Calu3 (cell line): ENCODE measurements around the gene TRMT61B. TPM values are rescaled to one million over a fixed set of nuclear protein-coding genes. Genes with fewer than 3 reads are reported as not detected.

Experiments used
- BruUV-seq: library from RNA; stranded (reverse); fragments of 400-500 nt; replicated peaks from 2 replicates; lab custom pipeline; 2021; lab: Mats Ljungman, UMichigan
- CTCF ChIA-PET: fragments of 300-600 bp; sonication (Branson Sonifier 250); formaldehyde crosslinking; loops from one replicate; lab custom pipeline; 2022; ENCODE audit warnings: antibody characterized with exemption; lab: Charles Lee
- DNase-seq: peaks from one replicate; pipeline ENCODE4 v3.0.0; 2022
- H3K27ac Mint-ChIP-seq: one replicate; pipeline ENCODE4 v1.8.0; 2022; ENCODE audit warnings: mixed read lengths; ENCODE audit not compliant: unreplicated experiment
- H3K27me3 Mint-ChIP-seq: one replicate; pipeline ENCODE4 v1.8.0; 2022; ENCODE audit warnings: mixed read lengths; ENCODE audit not compliant: unreplicated experiment
- H3K36me3 Mint-ChIP-seq: one replicate; pipeline ENCODE4 v1.8.0; 2022; ENCODE audit warnings: mild to moderate bottlenecking, moderate library complexity, mixed read lengths; ENCODE audit not compliant: insufficient read depth, unreplicated experiment
- H3K4me1 Mint-ChIP-seq: one replicate; pipeline ENCODE4 v1.8.0; 2022; ENCODE audit warnings: mild to moderate bottlenecking, low read depth, mixed read lengths; ENCODE audit not compliant: unreplicated experiment
- H3K4me3 Mint-ChIP-seq: one replicate; pipeline ENCODE4 v1.8.0; 2022; ENCODE audit warnings: mild to moderate bottlenecking, low read depth, moderate library complexity, mixed read lengths; ENCODE audit not compliant: unreplicated experiment
- H3K9me3 Mint-ChIP-seq: one replicate; pipeline ENCODE4 v1.8.0; 2022; ENCODE audit warnings: low read depth, mixed read lengths; ENCODE audit not compliant: unreplicated experiment
- CTCF ChIP-seq: fragments of 200-600 bp; IDR thresholded peaks from one replicate; pipeline ENCODE4 v1.8.0; 2022; ENCODE audit warnings: antibody characterized with exemption; ENCODE audit not compliant: unreplicated experiment
- intact Hi-C: fragments of 100-400 bp; cut with micrococcal nuclease; formaldehyde crosslinking; loops from one replicate; pipeline ENCODE4 v1.10.0; 2022; ENCODE audit not compliant: unreplicated experiment
- total RNA-seq: library from RNA; stranded (reverse); gene quantifications from 2 replicates; pipeline ENCODE4 v1.2.3, GENCODE V29; 2022

Gene TRMT61B
- total RNA-seq, 1 experiment from 2014 or later: 17.0 TPM

- Mint-ChIP-seq H3K4me3 (no peak overlapping the region), H3K9me3 (no peaks in the 10 kb centered on the region), H3K27ac (no peak overlapping the region), H3K4me1 (no peaks in the 10 kb centered on the region), H3K36me3 (no peaks in the 10 kb centered on the region), H3K27me3 (no peaks in the 10 kb centered on the region)
- CTCF ChIA-PET: interaction anchor here (0.9 kb wide), 1 partner anchor 227 kb away, joined by 3 read pairs; no protein-coding TSS in a partner anchor
- TF ChIP-seq CTCF: peak; percentile 53
- BruUV-seq: no TSS peak
- peak; percentile 74 for DNase-seq
- intact Hi-C loops: loop anchor here (2.0 to 5.0 kb wide), 2 partner anchors 131 to 361 kb away; no protein-coding TSS in a partner anchor
These were observed 48.7 kb downstream of the TRMT61B start for GRCh38 chr2:28821295-28821958.

GRCh38 chr2:28818053-28818452, 52.1 kb downstream of the TRMT61B start:
- CTCF ChIA-PET: no interaction called here
- H3K4me1 Mint-ChIP-seq: no peaks in the 10 kb centered on the region
- no TSS peak for BruUV-seq
- no peaks in the 10 kb centered on the region for H3K27me3 Mint-ChIP-seq
- no peaks in the 10 kb centered on the region for H3K9me3 Mint-ChIP-seq
- DNase-seq: no peak
- H3K4me3 Mint-ChIP-seq: no peak overlapping the region
- intact Hi-C loops: no loop called here
- no peak for TF ChIP-seq CTCF
- no peaks in the 10 kb centered on the region for H3K36me3 Mint-ChIP-seq
- no peak overlapping the region for H3K27ac Mint-ChIP-seq

GRCh38 chr2:28810384-28811285, 59.5 kb downstream of the TRMT61B start, which contains the start of gene SPDYA:
Gene SPDYA, plus strand, starts transcription at chr2:28810834. Its CDS starts 5,181 bp downstream, at chr2:28816015.
- H3K36me3 Mint-ChIP-seq: peaks cover 39% of the 10 kb centered on the region
- H3K9me3 Mint-ChIP-seq: no peaks in the 10 kb centered on the region
- H3K27me3 Mint-ChIP-seq: no peaks in the 10 kb centered on the region
- intact Hi-C loops: no loop called here
- no peak for TF ChIP-seq CTCF
- H3K27ac Mint-ChIP-seq: no peak within 1 kb of the TSS
- no peaks in the 10 kb centered on the region for H3K4me1 Mint-ChIP-seq
- no TSS peak for BruUV-seq
- peak; percentile 84 for DNase-seq
- CTCF ChIA-PET: no interaction called here
- peak within 1 kb of the TSS; percentile 69 for H3K4me3 Mint-ChIP-seq

GRCh38 chr2:28809927-28810326, 60.2 kb downstream of the TRMT61B start:
- H3K27me3 Mint-ChIP-seq: no peaks in the 10 kb centered on the region
- no peak overlapping the region for H3K27ac Mint-ChIP-seq
- peaks cover 46% of the 10 kb centered on the region for H3K36me3 Mint-ChIP-seq
- H3K9me3 Mint-ChIP-seq: no peaks in the 10 kb centered on the region
- no peak for DNase-seq
- no peaks in the 10 kb centered on the region for H3K4me1 Mint-ChIP-seq
- CTCF ChIA-PET: interaction anchor here (0.7 kb wide), 1 partner anchor 291 kb away, joined by 8 read pairs; no protein-coding TSS in a partner anchor
- no TSS peak for BruUV-seq
- TF ChIP-seq CTCF: no peak
- intact Hi-C loops: no loop called here
- peak overlapping the region; percentile 69 for H3K4me3 Mint-ChIP-seq
